OCI-LY7 (cell line): Measurements from ENCODE around the gene PTGS1. TPM values are rescaled to one million over a fixed set of nuclear protein-coding genes. Genes with fewer than 3 reads are reported as not detected.

Experiments used
- BruUV-seq: library from RNA; stranded (reverse); fragments of 400-500 nt; replicated peaks from 2 replicates; lab custom pipeline; 2021; lab: Mats Ljungman, UMichigan
- CTCF ChIA-PET: fragments of 300-600 bp; sonication (Branson Sonifier 250); formaldehyde crosslinking; loops from one replicate; lab custom pipeline; 2022; ENCODE audit warnings: antibody characterized with exemption; ENCODE audit not compliant: unreplicated experiment; lab: Charles Lee
- POLR2A ChIA-PET: fragments of 300-600 bp; sonication (Branson Sonifier 250); formaldehyde crosslinking; loops from one replicate; lab custom pipeline; 2022; ENCODE audit warnings: antibody characterized with exemption; lab: Charles Lee
- DNase-seq: peaks from one replicate; pipeline ENCODE4 v3.0.0-alpha.2; 2015; ENCODE audit warnings: low spot score
- H2AFZ ChIP-seq: fragments of 200-600 bp; sonication (generic), shearing (Covaris generic); 2 replicates; pipeline ENCODE4 v1.6.1; 2014; ENCODE audit warnings: mild to moderate bottlenecking, antibody characterized with exemption, low read length, moderate library complexity
- H3K27ac ChIP-seq: fragments of 200-600 bp; sonication (generic); 2 replicates; pipeline ENCODE4 v1.5.1; 2014; ENCODE audit warnings: mixed run types, low read depth, mild to moderate bottlenecking, moderate library complexity, low read length, inconsistent platforms; ENCODE audit not compliant: poor library complexity, severe bottlenecking
- H3K36me3 ChIP-seq: fragments of 200-600 bp; sonication (generic); 2 replicates; pipeline ENCODE4 v1.6.1; 2014; ENCODE audit warnings: mild to moderate bottlenecking, antibody characterized with exemption, low read length, moderate library complexity, mixed read lengths; ENCODE audit not compliant: insufficient read depth
- H3K4me1 ChIP-seq: fragments of 200-600 bp; sonication (generic); 2 replicates; pipeline ENCODE4 v1.5.1; 2014; ENCODE audit warnings: mild to moderate bottlenecking, low read length; ENCODE audit not compliant: insufficient read depth, poor library complexity, severe bottlenecking
- H3K4me2 ChIP-seq: fragments of 200-600 bp; sonication (generic); 2 replicates; pipeline ENCODE4 v1.6.1; 2014; ENCODE audit warnings: mild to moderate bottlenecking, low read length
- H3K4me3 ChIP-seq: fragments of 200-600 bp; sonication (generic); 2 replicates; pipeline ENCODE4 v1.5.1; 2014; ENCODE audit warnings: mild to moderate bottlenecking, low read depth, low read length; ENCODE audit not compliant: poor library complexity, severe bottlenecking
- H3K79me2 ChIP-seq: fragments of 200-600 bp; sonication (generic); 2 replicates; pipeline ENCODE4 v1.6.1; 2016; ENCODE audit warnings: low read depth, mild to moderate bottlenecking, low read length, moderate library complexity, mixed read lengths; ENCODE audit not compliant: insufficient read depth
- H3K9me2 ChIP-seq: fragments of 200-600 bp; sonication (generic); 2 replicates; pipeline ENCODE4 v1.6.1; 2016; ENCODE audit warnings: mild to moderate bottlenecking, low read length, mixed read lengths; ENCODE audit not compliant: insufficient read depth
- H3K9me3 ChIP-seq: fragments of 200-600 bp; sonication (generic); 2 replicates; pipeline ENCODE4 v1.6.1; 2014; ENCODE audit warnings: mild to moderate bottlenecking, mixed run types, low read length, mixed read lengths
- H4K20me1 ChIP-seq: fragments of 200-600 bp; sonication (generic); 2 replicates; pipeline ENCODE4 v1.6.1; 2014; ENCODE audit warnings: mild to moderate bottlenecking, antibody characterized with exemption, low read length, moderate library complexity, mixed read lengths; ENCODE audit not compliant: insufficient read depth
- CTCF ChIP-seq: fragments of 200-600 bp; sonication (generic); conservative IDR thresholded peaks from 2 replicates; pipeline ENCODE4 v1.5.1; 2014; ENCODE audit warnings: mild to moderate bottlenecking, antibody characterized with exemption, low read length, moderate library complexity, mixed read lengths
- EZH2phosphoT487 ChIP-seq: fragments of 200-600 bp; sonication (generic); IDR thresholded peaks from 2 replicates; pipeline ENCODE4 v1.6.1; 2018; ENCODE audit warnings: low read depth, borderline replicate concordance, mild to moderate bottlenecking, mixed run types, antibody characterized with exemption, low read length, moderate library complexity, mixed read lengths
- intact Hi-C: fragments of 100-400 bp; cut with micrococcal nuclease; formaldehyde crosslinking; loops from one replicate; pipeline ENCODE4 v1.10.0; 2022; ENCODE audit not compliant: unreplicated experiment
- total RNA-seq, 2 experiments: library from RNA; depleted of rRNA in 1 of 2; stranded (reverse); fragments of >200 nt in 1 of 2; shearing (Covaris generic) in 1 of 2; gene quantifications; 2 replicates each; pipeline ENCODE4 v1.2.3, GENCODE V29; 2014 to 2022

Gene PTGS1
- total RNA-seq, 2 experiments from 2014 or later, result 0.79 to 2.2 TPM

DNA sequence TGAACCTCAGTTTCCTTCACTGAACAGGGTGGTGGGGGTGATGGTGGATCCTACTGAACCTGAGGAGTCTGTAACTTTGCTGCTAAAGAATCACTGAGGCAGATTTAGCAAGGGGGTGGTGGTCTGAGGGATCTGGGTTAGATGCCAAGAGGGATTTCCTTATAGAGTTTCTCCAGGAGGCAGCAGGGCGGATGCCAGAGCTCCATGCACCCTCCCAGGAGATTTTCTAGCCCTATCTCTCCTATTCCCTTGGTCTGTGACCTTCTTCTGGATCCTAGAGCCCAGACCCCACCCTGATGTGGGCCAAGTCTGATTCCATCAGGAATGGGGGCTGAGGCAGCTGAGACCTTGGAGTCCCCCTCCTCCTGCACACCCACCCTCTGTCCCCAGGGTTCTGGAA lies 6.0 kb downstream of the PTGS1 start:
- POLR2A ChIA-PET, result no interaction called here
- no peak overlapping the region for H3K4me2 ChIP-seq

GRCh38 chr9:122377241-122378164 lies 6.7 kb downstream of the PTGS1 start:
- Histone ChIP-seq H3K36me3 (no peaks in the 10 kb centered on the region), H4K20me1 (no peaks in the 10 kb centered on the region), H2AFZ (no peak overlapping the region), H3K4me3 (no peak overlapping the region), H3K27ac (no peak overlapping the region), H3K79me2 (no peaks in the 10 kb centered on the region), H3K4me2 (no peak overlapping the region), H3K9me3 (peaks cover 8% of the 10 kb centered on the region), H3K4me1 (no peaks in the 10 kb centered on the region), H3K9me2 (no peaks in the 10 kb centered on the region)
- ChIA-PET CTCF (no interaction called here), POLR2A (no interaction called here)
- DNase-seq, result no peak
- TF ChIP-seq EZH2phosphoT487 (no peak), CTCF (no peak)
- intact Hi-C loops, result no loop called here
- BruUV-seq, result no TSS peak

More for the DNA sequence above, 6.0 kb downstream of the PTGS1 start:
- intact Hi-C loops, result no loop called here
- no peak for DNase-seq
- Histone ChIP-seq H3K79me2 (no peaks in the 10 kb centered on the region), H4K20me1 (no peaks in the 10 kb centered on the region), H2AFZ (no peak overlapping the region), H3K4me3 (no peak overlapping the region), H3K9me2 (no peaks in the 10 kb centered on the region), H3K9me3 (peaks cover 8% of the 10 kb centered on the region), H3K4me1 (no peaks in the 10 kb centered on the region), H3K27ac (no peak overlapping the region), H3K36me3 (no peaks in the 10 kb centered on the region)
- CTCF ChIA-PET, result no interaction called here
- no peak for TF ChIP-seq CTCF
- TF ChIP-seq EZH2phosphoT487, result no peak
- no TSS peak for BruUV-seq

- no peak overlapping the region for H3K27ac ChIP-seq
- no peaks in the 10 kb centered on the region for H4K20me1 ChIP-seq
- DNase-seq, result no peak
- ChIA-PET CTCF (interaction anchor here (0.6 kb wide), 1 partner anchor 75 kb away, joined by 7 read pairs; no protein-coding TSS in a partner anchor), POLR2A (no interaction called here)
- H3K79me2 ChIP-seq, result no peaks in the 10 kb centered on the region
- TF ChIP-seq CTCF (no peak), EZH2phosphoT487 (no peak)
- H3K4me2 ChIP-seq, result no peak overlapping the region
- no peak overlapping the region for H2AFZ ChIP-seq
- intact Hi-C loops, result no loop called here
- H3K36me3 ChIP-seq, result no peaks in the 10 kb centered on the region
- peaks cover 8% of the 10 kb centered on the region for H3K9me3 ChIP-seq
- H3K4me3 ChIP-seq, result no peak overlapping the region
- BruUV-seq, result no TSS peak
- H3K9me2 ChIP-seq, result no peaks in the 10 kb centered on the region
- no peaks in the 10 kb centered on the region for H3K4me1 ChIP-seq
These were observed 7.4 kb downstream of the PTGS1 start for GRCh38 chr9:122378236-122378635.
